Ishikawa (cell line): ENCODE results near the gene CALML6.

ENCODE experiments used
- CREB1 ChIP-seq: IDR thresholded peaks from 2 replicates; pipeline ENCODE4 v1.6.1; 2012; ENCODE audit warnings: low read depth
- EP300 ChIP-seq: IDR thresholded peaks from 2 replicates; pipeline ENCODE4 v1.6.1; 2012; ENCODE audit warnings: borderline replicate concordance
- FOXM1 ChIP-seq: IDR thresholded peaks from 2 replicates; pipeline ENCODE4 v1.6.1; 2012; ENCODE audit warnings: low read depth, borderline replicate concordance
- MAX ChIP-seq: IDR thresholded peaks from 2 replicates; pipeline ENCODE4 v1.6.1; 2012
- RAD21 ChIP-seq: IDR thresholded peaks from 2 replicates; pipeline ENCODE4 v1.6.1; 2012; ENCODE audit warnings: low read depth
- TAF1 ChIP-seq: IDR thresholded peaks from 2 replicates; pipeline ENCODE4 v1.6.1; 2012; ENCODE audit warnings: low read depth, mild to moderate bottlenecking
- YY1 ChIP-seq: IDR thresholded peaks from 2 replicates; pipeline ENCODE4 v1.6.1; 2012; ENCODE audit warnings: low read depth

- no peak for TF ChIP-seq EP300
- TF ChIP-seq MAX, result no peak; the same call in 1 of the 2 replicates
- TF ChIP-seq RAD21, result no peak
- no peak for TF ChIP-seq FOXM1
- TF ChIP-seq CREB1, result no peak
- TF ChIP-seq TAF1, result no peak
- TF ChIP-seq YY1, result no peak
These were observed 13.4 kb downstream of the CALML6 start for GRCh38 chr1:1928231-1929101.
